Naive thymus-derived CD4-positive, alpha-beta T cell (primary cell): ENCODE measurements around the gene CAMK2N1. TPM values are rescaled to one million over a fixed set of nuclear protein-coding genes. Genes with fewer than 3 reads are reported as not detected.

ENCODE experiments used
- ATAC-seq: fragments of 150-1000 bp; cut with Tn5 transposase; 2 replicates; pipeline ENCODE4 v1.10.0; 2021; ENCODE audit warnings: mild to moderate bottlenecking, moderate library complexity
- CTCF ChIA-PET: fragments of 350-600 bp; sonication (Branson Sonifier 250); formaldehyde crosslinking; loops from one replicate; lab custom pipeline; 2021; ENCODE audit warnings: antibody characterized with exemption; lab: Charles Lee
- POLR2A ChIA-PET: fragments of 350-600 bp; sonication (Branson Sonifier 250); formaldehyde crosslinking; loops from one replicate; lab custom pipeline; 2021; ENCODE audit warnings: antibody characterized with exemption, inconsistent platforms; lab: Charles Lee
- DNase-seq, 9 donors: peaks; one replicate each; pipeline versions ENCODE4 v3.0.0 to v3.0.0-alpha.2; 2020 to 2022; ENCODE audit warnings: mixed read lengths in 1 of 9
- H3K27ac ChIP-seq: one replicate; pipeline ENCODE4 v1.7.0; 2013; ENCODE audit warnings: mild to moderate bottlenecking, low read depth, low read length, moderate library complexity
- H3K27me3 ChIP-seq, 2 donors: one replicate each; pipeline ENCODE4 v1.7.0; 2013; ENCODE audit warnings: low read length in 2 of 2, mild to moderate bottlenecking in 2 of 2, moderate library complexity in 2 of 2; ENCODE audit not compliant: control insufficient read depth in 2 of 2, insufficient read depth in 2 of 2
- H3K36me3 ChIP-seq, 3 experiments: 1 replicate in 2 of 3; 2 replicates in 1 of 3; pipeline ENCODE4 v1.7.0; 2013; ENCODE audit warnings: low read length in 3 of 3, mild to moderate bottlenecking in 3 of 3, moderate library complexity in 1 of 3; ENCODE audit not compliant: insufficient read depth in 3 of 3, control insufficient read depth in 2 of 3
- H3K4me1 ChIP-seq, 2 donors: one replicate each; pipeline ENCODE4 v1.7.0; 2013; ENCODE audit warnings: low read length in 2 of 2, mild to moderate bottlenecking in 2 of 2, moderate library complexity in 1 of 2; ENCODE audit not compliant: control insufficient read depth in 2 of 2, insufficient read depth in 2 of 2
- H3K4me3 ChIP-seq: 2 replicates; pipeline ENCODE4 v1.7.0; 2013; ENCODE audit warnings: mild to moderate bottlenecking, low read length
- H3K9me3 ChIP-seq, 3 experiments: 1 replicate in 2 of 3; 2 replicates in 1 of 3; pipeline ENCODE4 v1.7.0; 2013; ENCODE audit warnings: low read length in 3 of 3; ENCODE audit not compliant: control insufficient read depth in 2 of 3
- H3K27ac Mint-ChIP-seq, 9 donors: one replicate each; pipeline ENCODE4 v1.8.0; 2020 to 2022; ENCODE audit warnings: mixed read lengths in 9 of 9, mild to moderate bottlenecking in 8 of 9, moderate library complexity in 5 of 9, inconsistent platforms in 2 of 9
- H3K27me3 Mint-ChIP-seq, 5 donors: one replicate each; pipeline ENCODE4 v1.8.0; 2021 to 2022; ENCODE audit warnings: mixed read lengths in 5 of 5, mild to moderate bottlenecking in 1 of 5
- H3K36me3 Mint-ChIP-seq, 5 donors: one replicate each; pipeline ENCODE4 v1.8.0; 2020 to 2022; ENCODE audit warnings: mixed read lengths in 5 of 5, mild to moderate bottlenecking in 3 of 5, inconsistent platforms in 1 of 5
- H3K4me1 Mint-ChIP-seq, 7 donors: one replicate each; pipeline ENCODE4 v1.8.0; 2020 to 2022; ENCODE audit warnings: mixed read lengths in 7 of 7, mild to moderate bottlenecking in 3 of 7, inconsistent platforms in 1 of 7
- H3K4me3 Mint-ChIP-seq, 10 donors: one replicate each; pipeline ENCODE4 v1.8.0; 2020 to 2022; ENCODE audit warnings: mild to moderate bottlenecking in 10 of 10, mixed read lengths in 10 of 10, moderate library complexity in 6 of 10, inconsistent platforms in 2 of 10
- H3K9me3 Mint-ChIP-seq, 11 donors: one replicate each; pipeline ENCODE4 v1.8.0; 2020 to 2022; ENCODE audit warnings: mixed read lengths in 11 of 11, mild to moderate bottlenecking in 4 of 11, inconsistent platforms in 1 of 11, moderate library complexity in 1 of 11
- intact Hi-C, 2 donors: fragments of 100-400 bp; cut with micrococcal nuclease; formaldehyde crosslinking; loops; one replicate each; pipeline ENCODE4 v1.15.1; 2023
- polyA plus RNA-seq, 2 donors: library from polyadenylated mRNA; unstranded; fragments of 300-500 nt; fragmentation: Illumina TruSeq; gene quantifications; one replicate each; pipeline ENCODE4 v1.2.3, GENCODE V29; 2021
- total RNA-seq, 6 experiments: library from RNA in 5 of 6; stranded (reverse) in 5 of 6; gene quantifications; 1 replicate in 5 of 6; 2 replicates in 1 of 6; pipeline ENCODE4 v1.2.3 and lab custom pipeline; 2021 to 2026

CAMK2N1 gene
- total and polyA plus RNA-seq, 7 experiments from 2014 or later, result 0.08 to 3.8 (median 2.4) TPM

GRCh38 chr1:20472121-20472520, 13.9 kb downstream of the CAMK2N1 start:
- DNase-seq (no peak), ATAC-seq (no peak)
- Mint-ChIP-seq H3K27ac (no peak overlapping the region), H3K9me3 (peaks cover 0 to 2% (median 0%) of the 10 kb centered on the region in 11 donors), H3K4me3 (no peak overlapping the region), H3K36me3 (no peaks in the 10 kb centered on the region), H3K27me3 (peaks cover 49 to 72% (median 57%) of the 10 kb centered on the region in 5 donors), H3K4me1 (peaks cover 0 to 6% (median 0%) of the 10 kb centered on the region in 7 donors)
- POLR2A ChIA-PET, result no interaction called here
- Histone ChIP-seq H3K4me3 (no peak overlapping the region), H3K27me3 (peaks cover 0 to 3% of the 10 kb centered on the region in 2 donors), H3K9me3 (no peaks in the 10 kb centered on the region), H3K27ac (no peak overlapping the region), H3K36me3 (no peaks in the 10 kb centered on the region), H3K4me1 (no peaks in the 10 kb centered on the region)
- intact Hi-C loops, result no loop called here
- CTCF ChIA-PET, result no interaction called here

- intact Hi-C loops, result loop anchor here in 1 of 2 donors (1.0 kb wide), 1 partner anchor 23 kb away; no protein-coding TSS in a partner anchor
- no peaks in the 10 kb centered on the region for H3K36me3 ChIP-seq
- no peak overlapping the region for H3K4me3 Mint-ChIP-seq
- H3K27ac Mint-ChIP-seq, result no peak overlapping the region
- DNase-seq, result no peak
- H3K27me3 ChIP-seq, result no peaks in the 10 kb centered on the region
- peaks cover 0 to 2% (median 0%) of the 10 kb centered on the region in 11 donors for H3K9me3 Mint-ChIP-seq
- H3K9me3 ChIP-seq, result no peaks in the 10 kb centered on the region
- CTCF ChIA-PET, result no interaction called here
- POLR2A ChIA-PET, result no interaction called here
- peaks cover 0 to 4% (median 0%) of the 10 kb centered on the region in 7 donors for H3K4me1 Mint-ChIP-seq
- no peaks in the 10 kb centered on the region for H3K36me3 Mint-ChIP-seq
- H3K4me1 ChIP-seq, result no peaks in the 10 kb centered on the region
- ATAC-seq, result no peak
- no peak overlapping the region for H3K4me3 ChIP-seq
- peaks cover 37 to 66% (median 50%) of the 10 kb centered on the region in 5 donors for H3K27me3 Mint-ChIP-seq
- no peak overlapping the region for H3K27ac ChIP-seq
These were observed 15.8 kb downstream of the CAMK2N1 start for GRCh38 chr1:20470194-20470593.

GRCh38 chr1:20469406-20470076, 16.5 kb downstream of the CAMK2N1 start:
- CTCF ChIA-PET, result no interaction called here
- Histone ChIP-seq H3K4me3 (no peak overlapping the region), H3K27me3 (no peaks in the 10 kb centered on the region), H3K27ac (no peak overlapping the region), H3K4me1 (no peaks in the 10 kb centered on the region), H3K9me3 (no peaks in the 10 kb centered on the region), H3K36me3 (no peaks in the 10 kb centered on the region)
- H3K36me3 Mint-ChIP-seq, result no peaks in the 10 kb centered on the region
- intact Hi-C loops, result loop anchor here in 1 of 2 donors (1.0 kb wide), 1 partner anchor 24 kb away; no protein-coding TSS in a partner anchor
- DNase-seq (no peak), ATAC-seq (no peak)
- no peak overlapping the region for H3K27ac Mint-ChIP-seq
- peaks cover 0 to 2% (median 0%) of the 10 kb centered on the region in 11 donors for H3K9me3 Mint-ChIP-seq
- POLR2A ChIA-PET, result no interaction called here
- no peak overlapping the region for H3K4me3 Mint-ChIP-seq
- peaks cover 31 to 60% (median 46%) of the 10 kb centered on the region in 5 donors for H3K27me3 Mint-ChIP-seq
- H3K4me1 Mint-ChIP-seq, result peaks cover 0 to 4% (median 0%) of the 10 kb centered on the region in 7 donors

GRCh38 chr1:20466273-20466672, 19.7 kb downstream of the CAMK2N1 start:
- H3K27me3 ChIP-seq, result no peaks in the 10 kb centered on the region
- ChIA-PET CTCF (no interaction called here), POLR2A (no interaction called here)
- H3K36me3 Mint-ChIP-seq, result no peaks in the 10 kb centered on the region
- H3K27me3 Mint-ChIP-seq, result peaks cover 10 to 37% (median 24%) of the 10 kb centered on the region in 5 donors
- peaks cover 0 to 4% (median 0%) of the 10 kb centered on the region in 7 donors for H3K4me1 Mint-ChIP-seq
- no peak overlapping the region for H3K27ac ChIP-seq
- H3K4me1 ChIP-seq, result no peaks in the 10 kb centered on the region
- no peak overlapping the region for H3K4me3 Mint-ChIP-seq
- intact Hi-C loops, result no loop called here
- ATAC-seq, result no peak
- no peak overlapping the region for H3K27ac Mint-ChIP-seq
- no peak overlapping the region for H3K4me3 ChIP-seq
- H3K36me3 ChIP-seq, result no peaks in the 10 kb centered on the region
- H3K9me3 ChIP-seq, result no peaks in the 10 kb centered on the region
- no peak for DNase-seq
- H3K9me3 Mint-ChIP-seq, result peaks cover 0 to 2% (median 0%) of the 10 kb centered on the region in 11 donors

- Mint-ChIP-seq H3K27ac (no peak overlapping the region), H3K27me3 (peaks cover 14 to 44% (median 31%) of the 10 kb centered on the region in 5 donors), H3K36me3 (no peaks in the 10 kb centered on the region), H3K4me1 (peaks cover 0 to 4% (median 0%) of the 10 kb centered on the region in 7 donors), H3K9me3 (peaks cover 0 to 5% (median 0%) of the 10 kb centered on the region in 11 donors), H3K4me3 (no peak overlapping the region)
- POLR2A ChIA-PET, result no interaction called here
- Histone ChIP-seq H3K27ac (no peak overlapping the region), H3K9me3 (no peaks in the 10 kb centered on the region), H3K27me3 (no peaks in the 10 kb centered on the region), H3K4me1 (no peaks in the 10 kb centered on the region), H3K4me3 (no peak overlapping the region), H3K36me3 (no peaks in the 10 kb centered on the region)
- DNase-seq (no peak), ATAC-seq (no peak)
- CTCF ChIA-PET, result no interaction called here
- intact Hi-C loops, result no loop called here
These were observed 20.8 kb downstream of the CAMK2N1 start for GRCh38 chr1:20465187-20465586.

- Mint-ChIP-seq H3K27me3 (peaks cover 14 to 45% (median 37%) of the 10 kb centered on the region in 5 donors), H3K36me3 (no peaks in the 10 kb centered on the region), H3K9me3 (peaks cover 0 to 5% (median 0%) of the 10 kb centered on the region in 11 donors), H3K4me1 (peaks cover 0 to 4% (median 0%) of the 10 kb centered on the region in 7 donors), H3K4me3 (no peak overlapping the region), H3K27ac (no peak overlapping the region)
- no peak for ATAC-seq
- H3K4me3 ChIP-seq, result no peak overlapping the region
- CTCF ChIA-PET, result no interaction called here
- intact Hi-C loops, result no loop called here
- no peaks in the 10 kb centered on the region for H3K9me3 ChIP-seq
- H3K27ac ChIP-seq, result no peak overlapping the region
- POLR2A ChIA-PET, result no interaction called here
- no peaks in the 10 kb centered on the region for H3K4me1 ChIP-seq
- no peaks in the 10 kb centered on the region for H3K36me3 ChIP-seq
- DNase-seq, result no peak
- H3K27me3 ChIP-seq, result no peaks in the 10 kb centered on the region
These were observed 22.5 kb downstream of the CAMK2N1 start for GRCh38 chr1:20463502-20463901.

GRCh38 chr1:20462397-20462796, 23.6 kb downstream of the CAMK2N1 start:
- CTCF ChIA-PET, result no interaction called here
- Mint-ChIP-seq H3K4me3 (no peak overlapping the region), H3K9me3 (peaks cover 0 to 5% (median 0%) of the 10 kb centered on the region in 11 donors), H3K4me1 (peaks cover 0 to 4% (median 0%) of the 10 kb centered on the region in 7 donors), H3K36me3 (no peaks in the 10 kb centered on the region), H3K27ac (no peak overlapping the region), H3K27me3 (peaks cover 16 to 43% (median 32%) of the 10 kb centered on the region in 5 donors)
- Histone ChIP-seq H3K27me3 (no peaks in the 10 kb centered on the region), H3K4me1 (no peaks in the 10 kb centered on the region), H3K9me3 (no peaks in the 10 kb centered on the region), H3K4me3 (no peak overlapping the region), H3K36me3 (no peaks in the 10 kb centered on the region), H3K27ac (no peak overlapping the region)
- POLR2A ChIA-PET, result no interaction called here
- DNase-seq (no peak), ATAC-seq (no peak)
- intact Hi-C loops, result no loop called here
